GM19240 (cell line): ENCODE measurements around the gene EIF1.
"Not testable (repeated sequence)": the region's sequence is repeated elsewhere in the genome, so short reads cannot be mapped to it uniquely, and the experiment has no call there.

Source experiments
- DNase-seq: peaks from one replicate; pipeline ENCODE4 v3.0.0; 2011; ENCODE audit warnings: low spot score; ENCODE audit not compliant: insufficient read length

The EIF1 gene

DNA sequence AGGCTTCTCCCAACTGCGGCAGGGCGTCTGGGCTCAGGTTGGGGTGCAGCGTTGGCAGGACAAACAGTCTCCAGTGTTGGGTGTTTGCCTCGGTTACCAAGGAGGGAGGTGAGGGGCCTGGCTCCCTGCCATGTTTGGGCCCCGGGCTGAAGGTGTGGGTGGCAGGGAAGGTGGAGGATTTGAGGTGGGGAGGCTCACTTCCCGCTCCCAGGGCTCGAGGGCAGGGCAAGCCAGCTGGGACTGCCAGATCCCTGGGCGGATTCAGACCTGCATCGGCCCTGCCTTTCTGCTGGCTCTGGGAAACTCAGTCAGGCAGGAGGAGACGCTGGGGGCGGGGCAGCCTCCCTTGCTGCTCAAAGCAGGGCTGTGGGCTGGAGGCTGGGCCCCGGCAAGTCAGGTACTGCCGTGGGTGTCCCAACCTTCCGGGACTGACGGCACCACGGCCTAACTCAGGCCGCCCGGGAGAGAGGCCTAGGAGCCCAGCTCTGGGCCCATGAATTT, 33.0 kb upstream of the EIF1 start:
- DNase-seq, result no peak

DNA sequence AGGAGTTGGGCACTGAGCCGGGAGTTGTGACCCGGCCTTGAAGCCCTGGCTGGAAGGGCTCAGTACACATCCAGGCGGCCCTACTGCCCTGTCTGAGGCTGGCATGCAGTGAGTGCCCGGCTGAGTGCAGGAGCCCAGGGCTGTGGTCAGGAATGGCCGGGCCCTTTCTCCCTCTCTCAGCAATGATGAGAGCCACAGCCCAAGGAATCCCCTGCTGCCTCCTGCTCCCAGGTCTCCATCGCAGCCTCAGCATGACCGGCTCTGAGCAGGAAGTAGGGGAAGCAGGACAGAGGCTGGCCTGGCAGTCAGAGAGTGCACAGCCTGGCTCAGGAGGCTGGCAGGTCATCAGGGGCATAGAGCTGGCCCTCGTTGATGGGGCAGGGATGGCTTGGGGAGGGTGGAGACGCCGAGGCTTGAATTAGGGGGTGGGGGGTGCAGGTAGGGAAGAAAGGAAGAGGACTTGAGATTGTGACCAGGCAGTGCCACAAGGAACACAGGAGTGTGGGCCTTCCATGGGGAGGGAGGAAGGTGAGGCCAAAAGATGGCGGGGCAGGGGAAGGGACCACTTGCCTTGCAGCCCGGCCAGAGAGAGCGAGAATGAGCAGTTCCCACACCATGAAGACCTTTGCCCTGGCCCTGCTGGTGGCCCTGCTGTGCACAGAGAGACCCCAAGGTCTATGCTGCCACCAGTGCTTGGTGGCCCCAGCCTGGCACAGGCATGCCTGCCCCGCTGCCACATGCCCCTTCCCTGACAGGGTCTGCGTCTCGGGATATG, 32.2 kb upstream of the EIF1 start:
- no peak for DNase-seq

GRCh38 chr17:41657176-41657754, 31.4 kb upstream of the EIF1 start:
- no peak for DNase-seq

DNA sequence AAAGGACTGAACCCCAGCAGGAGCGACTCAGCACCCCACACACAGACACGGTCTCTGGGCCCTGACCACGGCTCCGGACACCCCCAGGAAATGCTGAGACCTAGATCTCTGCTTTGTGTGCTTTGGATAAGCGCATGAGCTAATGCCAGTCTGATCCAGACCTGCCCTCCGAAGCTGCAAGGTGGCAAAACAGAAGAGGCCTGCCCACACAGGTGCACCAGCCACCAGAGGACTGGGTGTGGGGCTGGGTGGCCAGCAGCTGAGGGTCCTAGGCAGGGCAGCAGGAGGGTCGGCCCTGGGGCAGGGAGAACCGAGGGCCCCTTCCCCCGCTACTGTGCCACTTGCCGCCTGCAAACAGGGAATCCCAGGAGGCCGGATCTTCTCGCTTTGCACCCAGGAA, 30.7 kb upstream of the EIF1 start:
- DNase-seq, result no peak

DNA sequence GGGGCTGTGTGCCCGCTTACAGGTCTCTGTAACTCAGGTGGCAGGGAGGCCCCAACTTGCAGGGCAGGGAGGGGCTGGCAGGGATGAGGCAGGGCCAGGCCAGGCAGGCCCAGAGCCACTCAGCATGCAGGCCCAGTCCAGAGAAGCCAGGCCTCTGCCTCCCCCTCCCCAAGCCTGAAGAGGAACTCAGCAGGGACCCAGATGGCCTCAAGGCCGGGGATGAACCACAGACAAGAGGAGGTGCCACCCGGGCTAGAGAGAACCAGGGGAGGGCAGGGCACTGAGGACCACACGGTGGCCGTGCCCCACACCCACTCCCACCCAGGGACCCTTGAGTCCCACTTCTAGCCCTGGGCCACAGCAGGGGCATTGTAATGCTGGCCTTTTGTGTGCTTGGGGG, 29.8 kb upstream of the EIF1 start:
- no peak for DNase-seq

DNA sequence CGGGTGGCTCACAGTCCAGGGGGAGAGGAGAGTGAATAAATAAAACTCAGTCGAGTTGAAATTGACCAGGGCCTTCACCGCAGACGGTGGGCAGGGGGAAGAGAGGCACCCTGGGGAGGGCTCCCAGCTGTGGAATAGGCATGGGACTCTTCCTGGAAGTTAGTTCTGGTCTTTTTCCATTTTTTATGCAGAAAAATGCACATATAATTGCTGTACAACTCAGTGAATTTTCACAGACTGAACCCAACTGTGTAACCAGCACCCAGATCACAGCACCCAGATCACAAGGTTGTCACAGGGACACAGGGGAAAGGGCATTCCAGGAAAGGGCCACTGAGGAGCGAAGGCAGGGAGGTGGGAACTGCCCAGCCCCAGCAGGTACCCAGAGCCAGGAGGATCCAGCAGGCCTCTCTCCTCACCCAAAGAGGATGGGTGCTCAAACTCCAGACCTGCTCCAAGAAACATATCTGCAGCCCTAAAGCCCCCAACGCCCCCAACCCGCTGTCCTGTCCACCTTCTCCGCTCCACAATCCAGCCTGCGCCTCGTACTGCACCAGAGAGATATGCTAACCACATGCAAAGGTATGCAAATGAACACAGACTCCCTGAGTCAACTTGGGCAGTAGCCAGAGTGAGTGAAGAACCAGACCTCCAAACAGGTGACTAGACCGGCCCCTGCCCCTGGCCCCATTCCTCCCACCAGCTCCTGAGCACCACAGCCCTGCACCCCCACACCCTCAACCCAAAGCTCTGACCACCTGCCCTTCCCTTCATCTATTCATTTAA, 29.1 kb upstream of the EIF1 start:
- no peak for DNase-seq

GRCh38 chr17:41660221-41660711, 28.4 kb upstream of the EIF1 start:
- no peak for DNase-seq

GRCh38 chr17:41663451-41664171, 25.1 kb upstream of the EIF1 start:
- DNase-seq, result no peak

DNA sequence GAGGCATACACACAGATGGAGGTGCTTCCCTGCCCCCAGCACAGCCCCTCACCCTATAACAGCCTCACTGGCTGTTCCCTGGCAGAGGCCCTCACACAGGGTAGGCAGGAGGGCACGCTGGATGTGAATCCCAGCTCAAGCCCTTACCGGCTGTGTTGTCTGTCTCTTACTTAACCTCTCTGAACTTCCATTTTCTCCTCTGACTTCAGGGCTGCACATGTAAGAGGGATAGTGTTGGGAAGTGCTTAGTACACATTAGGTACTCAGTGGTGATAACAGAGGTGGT, 24.6 kb upstream of the EIF1 start:
- DNase-seq, result no peak

DNA sequence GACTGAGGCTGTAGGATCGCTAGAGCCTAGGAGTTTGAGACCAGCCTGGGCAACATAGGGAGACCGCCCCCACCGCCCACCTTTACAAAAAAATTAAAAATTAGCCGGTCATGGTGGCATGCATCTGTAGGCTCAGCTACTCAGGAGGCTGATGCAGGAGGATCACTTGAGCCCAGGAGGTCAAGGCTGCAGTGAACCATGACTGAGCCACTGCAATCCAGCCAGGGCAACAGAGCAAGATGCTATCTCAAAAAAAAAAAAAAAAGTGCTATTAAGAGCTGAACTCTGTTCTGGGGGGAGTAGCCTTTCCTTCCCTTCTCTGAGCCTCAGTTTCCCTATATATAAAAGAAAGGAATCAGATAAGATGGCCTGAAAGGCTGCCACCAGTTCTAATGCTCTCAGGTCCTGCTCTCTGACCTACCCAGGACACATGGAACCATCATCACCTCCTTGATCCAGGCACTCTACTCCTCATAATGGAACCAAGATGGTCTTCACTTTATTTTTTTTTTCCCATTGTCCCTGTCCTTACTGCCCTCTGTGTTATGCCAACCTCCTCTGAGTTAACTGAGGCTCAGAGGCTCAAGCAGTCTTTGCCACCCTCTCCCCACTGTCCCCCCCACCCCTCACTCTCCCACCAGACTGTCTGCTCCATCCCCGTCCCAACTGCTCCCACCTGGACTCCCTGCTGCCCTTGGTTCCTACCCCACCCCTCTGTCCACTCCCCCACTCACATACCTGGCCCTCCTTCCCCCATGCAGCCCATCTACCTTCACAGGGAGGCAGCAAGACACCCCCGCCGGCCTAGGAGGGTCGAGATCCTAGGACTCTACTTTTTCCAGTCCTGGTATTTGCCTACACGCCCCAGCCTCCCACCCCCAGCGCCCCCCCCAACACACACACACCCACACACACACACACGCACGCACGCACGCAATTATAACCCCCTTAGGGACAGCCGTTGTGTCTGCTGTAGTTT, 23.8 kb upstream of the EIF1 start:
- no peak for DNase-seq

DNA sequence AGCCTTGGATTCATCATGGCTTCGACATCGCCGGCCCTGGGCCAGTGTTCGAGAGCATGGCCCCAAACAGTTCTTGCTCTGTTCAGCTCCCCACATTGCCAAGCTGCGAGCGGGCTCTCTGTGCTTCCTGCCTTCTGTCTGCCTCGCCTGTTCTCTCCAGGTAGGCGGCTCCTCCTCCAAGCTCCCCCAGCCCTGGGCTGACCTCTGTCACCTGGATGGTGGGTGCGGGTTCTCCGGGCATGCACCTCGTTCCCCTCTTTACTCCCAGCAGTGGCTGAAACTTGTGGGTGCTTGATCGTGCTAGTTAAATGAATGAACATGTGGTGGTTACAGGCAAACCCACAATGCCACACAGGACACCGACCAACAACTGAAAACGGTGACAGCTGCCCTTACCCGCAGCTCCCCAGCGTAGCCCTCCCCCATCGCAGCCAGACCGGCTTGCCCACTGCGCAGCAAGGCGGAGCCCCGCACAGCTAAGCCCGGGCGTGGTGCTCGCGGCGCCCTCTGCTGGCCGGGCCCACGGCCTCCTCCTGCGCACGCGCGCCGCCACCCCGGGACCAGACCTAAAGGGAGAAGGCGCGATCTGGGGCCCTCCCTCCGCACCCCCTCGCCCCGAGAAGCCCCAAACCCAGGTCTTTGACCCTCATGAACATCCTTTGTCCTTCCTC, 23.0 kb upstream of the EIF1 start:
- DNase-seq, result peak; percentile 70

- no peak for DNase-seq
Measured at GRCh38 chr17:41666237-41666641, 22.4 kb upstream of the EIF1 start.

- peak; percentile 64 for DNase-seq
Measured at GRCh38 chr17:41666708-41667279, 21.9 kb upstream of the EIF1 start.

- no peak for DNase-seq
Measured at GRCh38 chr17:41667280-41668041, 21.2 kb upstream of the EIF1 start.

- no peak for DNase-seq
Measured at GRCh38 chr17:41672153-41672552, 16.5 kb upstream of the EIF1 start.

GRCh38 chr17:41675157-41676057, 13.3 kb upstream of the EIF1 start:
- DNase-seq, result not testable (repeated sequence)

GRCh38 chr17:41676058-41676419, 12.6 kb upstream of the EIF1 start:
- DNase-seq, result no peak

- DNase-seq, result no peak
Measured at GRCh38 chr17:41678411-41678906, 10.2 kb upstream of the EIF1 start.
